H9 (cell line): Measurements from ENCODE around the gene GGA1. TPM values are rescaled to one million over a fixed set of nuclear protein-coding genes. Genes with fewer than 3 reads are reported as not detected.

Source experiments
- DNase-seq: peaks from one replicate; pipeline ENCODE4 v3.0.0-alpha.2; 2017
- H2AFZ ChIP-seq: one replicate; pipeline ENCODE4 v1.6.1; 2013; ENCODE audit warnings: mild to moderate bottlenecking, low read length, control low read depth, moderate library complexity
- H2AK5ac ChIP-seq: 2 replicates; pipeline ENCODE4 v1.6.1; 2013; ENCODE audit warnings: low read length, control low read depth, mixed read lengths; ENCODE audit not compliant: insufficient read length
- H2BK120ac ChIP-seq: one replicate; pipeline ENCODE4 v1.6.1; 2013; ENCODE audit warnings: low read depth, mild to moderate bottlenecking, low read length, control low read depth, inconsistent platforms; ENCODE audit not compliant: poor library complexity, severe bottlenecking
- H2BK12ac ChIP-seq: 2 replicates; pipeline ENCODE4 v1.6.1; 2013; ENCODE audit warnings: low read length, control low read depth, mixed read lengths, low read depth; ENCODE audit not compliant: insufficient read length
- H2BK15ac ChIP-seq: 2 replicates; pipeline ENCODE4 v1.6.1; 2013; ENCODE audit warnings: low read depth, low read length, control low read depth
- H2BK20ac ChIP-seq: one replicate; pipeline ENCODE4 v1.6.1; 2013; ENCODE audit warnings: low read depth, mild to moderate bottlenecking, low read length, control low read depth, inconsistent platforms; ENCODE audit not compliant: poor library complexity, severe bottlenecking
- H2BK5ac ChIP-seq: 2 replicates; pipeline ENCODE4 v1.6.1; 2013; ENCODE audit warnings: low read length, control low read depth, mixed read lengths; ENCODE audit not compliant: insufficient read length
- H3K14ac ChIP-seq: 2 replicates; pipeline ENCODE4 v1.6.1; 2013; ENCODE audit warnings: low read length, control low read depth; ENCODE audit not compliant: insufficient read depth
- H3K18ac ChIP-seq: 2 replicates; pipeline ENCODE4 v1.6.1; 2013; ENCODE audit warnings: low read depth, mild to moderate bottlenecking, mixed read lengths, low read length, control low read depth; ENCODE audit not compliant: insufficient read length
- H3K23ac ChIP-seq: 2 replicates; pipeline ENCODE4 v1.6.1; 2013; ENCODE audit warnings: low read length, control low read depth, mixed read lengths, low read depth; ENCODE audit not compliant: insufficient read length
- H3K23me2 ChIP-seq: 2 replicates; pipeline ENCODE4 v1.6.1; 2013; ENCODE audit warnings: low read depth, mild to moderate bottlenecking, mixed read lengths, low read length, control low read depth; ENCODE audit not compliant: insufficient read length, poor library complexity, severe bottlenecking
- H3K27ac ChIP-seq: 2 replicates; pipeline ENCODE4 v1.5.1; 2013; ENCODE audit warnings: low read length, control low read depth, mixed read lengths, low read depth; ENCODE audit not compliant: insufficient read length
- H3K27me3 ChIP-seq: 2 replicates; pipeline ENCODE4 v1.6.1; 2013; ENCODE audit warnings: low read length, control low read depth, inconsistent platforms; ENCODE audit not compliant: insufficient read depth
- H3K4ac ChIP-seq: 2 replicates; pipeline ENCODE4 v1.6.1; 2013; ENCODE audit warnings: low read depth, mild to moderate bottlenecking, control low read depth, inconsistent platforms, low read length, moderate library complexity
- H3K4me1 ChIP-seq: 2 replicates; pipeline ENCODE4 v1.6.1; 2013; ENCODE audit warnings: low read length, control low read depth, inconsistent platforms; ENCODE audit not compliant: insufficient read depth
- H3K4me2 ChIP-seq: 2 replicates; pipeline ENCODE4 v1.6.1; 2013; ENCODE audit warnings: low read length, control low read depth, mixed read lengths; ENCODE audit not compliant: insufficient read length, insufficient read depth
- H3K56ac ChIP-seq: 2 replicates; pipeline ENCODE4 v1.6.1; 2013; ENCODE audit warnings: low read depth, mild to moderate bottlenecking, mixed read lengths, low read length, control low read depth; ENCODE audit not compliant: insufficient read length
- H3K79me1 ChIP-seq: 2 replicates; pipeline ENCODE4 v1.6.1; 2013; ENCODE audit warnings: low read depth, mild to moderate bottlenecking, moderate library complexity, low read length, control low read depth, inconsistent platforms; ENCODE audit not compliant: insufficient read depth, poor library complexity, severe bottlenecking
- H3K79me2 ChIP-seq: 2 replicates; pipeline ENCODE4 v1.6.1; 2013; ENCODE audit warnings: low read length, control low read depth, inconsistent platforms; ENCODE audit not compliant: insufficient read depth
- H3K9ac ChIP-seq: 2 replicates; pipeline ENCODE4 v1.6.1; 2013; ENCODE audit warnings: low read length, control low read depth, mixed read lengths; ENCODE audit not compliant: insufficient read length; ENCODE audit errors: extremely low read depth
- H3K9me3 ChIP-seq: one replicate; pipeline ENCODE4 v1.6.1; 2013; ENCODE audit warnings: low read depth, low read length, inconsistent platforms; ENCODE audit not compliant: control insufficient read depth
- H3T11ph ChIP-seq: one replicate; pipeline ENCODE4 v1.6.1; 2013; ENCODE audit warnings: mild to moderate bottlenecking, low read length, control low read depth, inconsistent platforms
- H4K20me1 ChIP-seq: one replicate; pipeline ENCODE4 v1.6.1; 2013; ENCODE audit not compliant: control insufficient read depth, insufficient read length, insufficient read depth
- H4K5ac ChIP-seq: 2 replicates; pipeline ENCODE4 v1.6.1; 2013; ENCODE audit warnings: low read depth, mild to moderate bottlenecking, mixed read lengths, low read length, control low read depth; ENCODE audit not compliant: insufficient read length
- H4K8ac ChIP-seq: replicated peaks from 2 replicates; pipeline ENCODE4 v1.6.1; 2013; ENCODE audit warnings: low read length, control low read depth, mixed read lengths, low read depth; ENCODE audit not compliant: insufficient read length
- H4K91ac ChIP-seq: 2 replicates; pipeline ENCODE4 v1.6.1; 2013; ENCODE audit warnings: low read depth, mild to moderate bottlenecking, moderate library complexity, mixed read lengths, low read length, control low read depth; ENCODE audit not compliant: insufficient read length
- H3K27ac Mint-ChIP-seq, 3 experiments: 2 replicates in 2 of 3; 3 replicates in 1 of 3; pipeline ENCODE4 v1.8.0; 2020 to 2021; ENCODE audit warnings: mixed read lengths in 3 of 3, mild to moderate bottlenecking in 1 of 3, moderate library complexity in 1 of 3
- H3K27me3 Mint-ChIP-seq: 2 replicates; pipeline ENCODE4 v1.8.0; 2021; ENCODE audit warnings: low read depth, mild to moderate bottlenecking, moderate library complexity, mixed read lengths
- H3K36me3 Mint-ChIP-seq, 3 experiments: 2 replicates in 2 of 3; 3 replicates in 1 of 3; pipeline ENCODE4 v1.8.0; 2020 to 2021; ENCODE audit warnings: low read depth in 3 of 3, mixed read lengths in 3 of 3; ENCODE audit not compliant: insufficient read depth in 1 of 3
- H3K4me1 Mint-ChIP-seq, 2 experiments: 2 replicates each; pipeline ENCODE4 v1.8.0; 2020; ENCODE audit warnings: mixed read lengths in 2 of 2
- H3K4me3 Mint-ChIP-seq, 2 experiments: 2 replicates in 1 of 2; 3 replicates in 1 of 2; pipeline ENCODE4 v1.8.0; 2020 to 2021; ENCODE audit warnings: mild to moderate bottlenecking in 2 of 2, mixed read lengths in 2 of 2, moderate library complexity in 1 of 2
- H3K9me3 Mint-ChIP-seq, 2 experiments: 2 replicates in 1 of 2; 3 replicates in 1 of 2; pipeline ENCODE4 v1.8.0; 2020; ENCODE audit warnings: mild to moderate bottlenecking in 2 of 2, mixed read lengths in 2 of 2, moderate library complexity in 1 of 2
- WGBS: extraction: QIAGEN DNeasy Blood & Tissue Kit; methylation state at CpG from one replicate; pipeline ENCODE4 v1.1.7; 2013; ENCODE audit warnings: missing lambda C conversion rate, low lambda C conversion rate, mixed read lengths; ENCODE audit not compliant: insufficient read length; ENCODE audit errors: extremely low coverage; 5-methylcytosine and 5-hydroxymethylcytosine counted together
- total RNA-seq: library from RNA; stranded (reverse); gene quantifications from 2 replicates; pipeline ENCODE4 v1.2.1, GENCODE V29; 2021
- TF ChIP-seq, protein P1 (sequence below): fragments of 200-600 bp; sonication (generic); conservative IDR thresholded peaks from 3 replicates; pipeline ENCODE4 v1.8.0; 2021; ENCODE audit warnings: antibody characterized with exemption, mild to moderate bottlenecking

The GGA1 gene
- total RNA-seq, 1 experiment from 2014 or later: 61.7 TPM

DNA sequence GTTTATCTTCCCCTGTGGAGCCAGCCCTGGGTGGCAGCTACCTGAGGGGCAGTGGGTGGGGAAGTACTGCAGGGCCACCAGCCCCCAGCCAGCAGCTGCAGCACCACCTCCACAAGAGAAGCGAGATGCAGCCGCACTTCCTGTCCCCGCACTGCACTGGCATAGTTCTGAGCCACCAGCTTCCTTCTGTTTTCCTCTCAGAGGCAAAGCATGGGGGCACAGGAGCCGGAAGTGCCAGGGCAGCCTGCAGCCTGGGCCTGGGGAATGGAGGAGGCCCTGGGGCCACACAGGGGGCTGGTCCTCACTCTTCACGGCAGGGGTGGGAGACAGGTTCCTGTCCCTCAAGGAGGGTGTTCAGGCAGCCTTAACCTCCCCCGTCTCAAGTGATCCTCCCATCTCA, 18.9 kb downstream of the GGA1 start:
- no peak overlapping the region for H2BK5ac ChIP-seq
- no peak overlapping the region for H4K91ac ChIP-seq
- H3K56ac ChIP-seq: no peak overlapping the region
- H3K79me2 ChIP-seq: no peaks in the 10 kb centered on the region
- H4K20me1 ChIP-seq: no peaks in the 10 kb centered on the region
- H2BK120ac ChIP-seq: no peak overlapping the region
- no peaks in the 10 kb centered on the region for H3K9me3 ChIP-seq
- no peak overlapping the region for H2BK20ac ChIP-seq
- no peak overlapping the region for H3K4me2 ChIP-seq
- Mint-ChIP-seq H3K27me3 (no peaks in the 10 kb centered on the region; the same call in 1 of the 2 replicates), H3K9me3 (no peaks in the 10 kb centered on the region; a peak in 1 of 5 replicates), H3K27ac (peak overlapping the region in 1 of 3 experiments; percentile 67; a peak in 1 of 7 replicates), H3K4me3 (no peak overlapping the region), H3K4me1 (peaks cover 2 to 5% of the 10 kb centered on the region in 2 experiments), H3K36me3 (peaks cover 3 to 31% (median 21%) of the 10 kb centered on the region in 3 experiments; a peak in 6 of 7 replicates)
- no peaks in the 10 kb centered on the region for H3K23me2 ChIP-seq
- no peak overlapping the region for H2BK12ac ChIP-seq
- H2AFZ ChIP-seq: no peak overlapping the region
- H4K5ac ChIP-seq: no peak overlapping the region
- H3T11ph ChIP-seq: no peak overlapping the region
- H3K79me1 ChIP-seq: no peaks in the 10 kb centered on the region
- H3K14ac ChIP-seq: no peak overlapping the region; the same call in 1 of the 2 replicates
- H3K9ac ChIP-seq: no peak overlapping the region
- no peaks in the 10 kb centered on the region for H3K27me3 ChIP-seq
- DNase-seq: no peak
- TF ChIP-seq, protein P1, sequence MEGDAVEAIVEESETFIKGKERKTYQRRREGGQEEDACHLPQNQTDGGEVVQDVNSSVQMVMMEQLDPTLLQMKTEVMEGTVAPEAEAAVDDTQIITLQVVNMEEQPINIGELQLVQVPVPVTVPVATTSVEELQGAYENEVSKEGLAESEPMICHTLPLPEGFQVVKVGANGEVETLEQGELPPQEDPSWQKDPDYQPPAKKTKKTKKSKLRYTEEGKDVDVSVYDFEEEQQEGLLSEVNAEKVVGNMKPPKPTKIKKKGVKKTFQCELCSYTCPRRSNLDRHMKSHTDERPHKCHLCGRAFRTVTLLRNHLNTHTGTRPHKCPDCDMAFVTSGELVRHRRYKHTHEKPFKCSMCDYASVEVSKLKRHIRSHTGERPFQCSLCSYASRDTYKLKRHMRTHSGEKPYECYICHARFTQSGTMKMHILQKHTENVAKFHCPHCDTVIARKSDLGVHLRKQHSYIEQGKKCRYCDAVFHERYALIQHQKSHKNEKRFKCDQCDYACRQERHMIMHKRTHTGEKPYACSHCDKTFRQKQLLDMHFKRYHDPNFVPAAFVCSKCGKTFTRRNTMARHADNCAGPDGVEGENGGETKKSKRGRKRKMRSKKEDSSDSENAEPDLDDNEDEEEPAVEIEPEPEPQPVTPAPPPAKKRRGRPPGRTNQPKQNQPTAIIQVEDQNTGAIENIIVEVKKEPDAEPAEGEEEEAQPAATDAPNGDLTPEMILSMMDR: no peak
- no peak overlapping the region for H3K18ac ChIP-seq
- H3K27ac ChIP-seq: no peak overlapping the region
- no CpG with 5 or more reads among the region's 6 CpGs for WGBS
- H3K4me1 ChIP-seq: peaks cover 2% of the 10 kb centered on the region; the same call in 1 of the 2 replicates
- no peak overlapping the region for H4K8ac ChIP-seq
- no peak overlapping the region for H3K4ac ChIP-seq
- H2AK5ac ChIP-seq: no peak overlapping the region
- no peak overlapping the region for H3K23ac ChIP-seq
- no peak overlapping the region for H2BK15ac ChIP-seq
